A549 (cell line): ENCODE data around the gene SLC24A1. TPM values are rescaled to one million over a fixed set of nuclear protein-coding genes. Genes with fewer than 3 reads are reported as not detected.
A peak's percentile ranks its signal among the peaks of the same experiment; 100 is the strongest.

Experiments used
- ATAC-seq, 2 experiments: fragments of 200-7000 bp in 1 of 2; fragments of >200 bp in 1 of 2; cut with Nextera tagmentation in 1 of 2; cut with Tn5 transposase in 1 of 2; 3 replicates each; pipeline versions ENCODE4 v1.8.0 to v1.9.1; 2018 to 2020; ENCODE audit warnings: mild to moderate bottlenecking in 1 of 2, moderate library complexity in 1 of 2
- CTCF ChIA-PET: fragments of 300-600 bp; sonication (Branson Sonifier 250); formaldehyde crosslinking; extraction: SDS; loops from one replicate; lab custom pipeline; 2021; ENCODE audit warnings: antibody characterized with exemption, inconsistent platforms; lab: Yijun Ruan, JAX
- POLR2A ChIA-PET: fragments of 350-600 bp; formaldehyde crosslinking; extraction: SDS; loops from one replicate; lab custom pipeline; 2021; ENCODE audit warnings: antibody characterized with exemption, inconsistent platforms; lab: Yijun Ruan, JAX
- DNase-seq, 2 experiments: peaks; one replicate each; pipeline versions ENCODE4 v3.0.0 to v3.0.0-alpha.2; 2011 to 2016; ENCODE audit warnings: low read depth in 1 of 2, low spot score in 1 of 2
- FAIRE-seq: peaks from 2 replicates; lab custom pipeline; 2011; peaks lifted over from hg19 to GRCh38; lab: Jason Lieb, UNC
- H3K27ac ChIP-seq, 2 experiments: fragments of >200 bp; sonication (Bioruptor Twin); formaldehyde crosslinking; 3 replicates each; pipeline ENCODE4 v1.5.1; 2016 to 2017
- H3K4me1 ChIP-seq: fragments of >200 bp; sonication (Bioruptor Twin); formaldehyde crosslinking; 3 replicates; pipeline ENCODE4 v1.6.1; 2016
- H3K4me2 ChIP-seq: fragments of >200 bp; sonication (Bioruptor Twin); formaldehyde crosslinking; 3 replicates; pipeline ENCODE4 v1.6.1; 2016
- H3K4me3 ChIP-seq: fragments of >200 bp; sonication (Bioruptor Twin); formaldehyde crosslinking; 3 replicates; pipeline ENCODE4 v1.5.1; 2016
- H3K9me3 ChIP-seq: fragments of >200 bp; sonication (Bioruptor Twin); formaldehyde crosslinking; 3 replicates; pipeline ENCODE4 v1.6.1; 2016
- CBX2 ChIP-seq: fragments of 200-600 bp; sonication (generic); IDR thresholded peaks from 2 replicates; pipeline ENCODE4 v1.6.1; 2016; ENCODE audit warnings: low read depth, mild to moderate bottlenecking, borderline replicate concordance
- CEBPB ChIP-seq, 2 experiments: fragments of >200 bp in 1 of 2; sonication (Bioruptor Twin) in 1 of 2; formaldehyde crosslinking in 1 of 2; IDR thresholded peaks; 2 replicates each; pipeline ENCODE4 v1.6.1; 2012 to 2016
- EHMT2 ChIP-seq: fragments of 200-600 bp; sonication (generic); IDR thresholded peaks from 2 replicates; pipeline ENCODE4 v1.6.1; 2016; ENCODE audit warnings: antibody characterized with exemption, low read depth, mild to moderate bottlenecking, moderate library complexity
- ELK1 ChIP-seq: fragments of 150-350 bp; IDR thresholded peaks from 2 replicates; pipeline ENCODE4 v1.6.1; 2014; ENCODE audit warnings: low read depth, mild to moderate bottlenecking, low read length
- EP300 ChIP-seq, 2 experiments: fragments of >200 bp; sonication (Bioruptor Twin); formaldehyde crosslinking; IDR thresholded peaks; 2 replicates in 1 of 2; 3 replicates in 1 of 2; pipeline ENCODE4 v1.6.1; 2016 to 2017
- ESRRA ChIP-seq: fragments of 150-350 bp; IDR thresholded peaks from 2 replicates; pipeline ENCODE4 v1.6.1; 2014; ENCODE audit warnings: mild to moderate bottlenecking, low read length, borderline replicate concordance
- FOXS1 ChIP-seq: fragments of 250-450 bp; sonication (Bioruptor Pico); IDR thresholded peaks from 2 replicates; pipeline ENCODE4 v1.5.0; 2020; ENCODE audit warnings: mild to moderate bottlenecking, moderate library complexity
- HDAC2 ChIP-seq: fragments of 200-600 bp; sonication (generic); IDR thresholded peaks from 2 replicates; pipeline ENCODE4 v1.6.1; 2016
- HEYL ChIP-seq: fragments of 250-450 bp; sonication (Bioruptor Pico); IDR thresholded peaks from 2 replicates; pipeline ENCODE4 v1.8.0; 2021; ENCODE audit warnings: mild to moderate bottlenecking, moderate library complexity
- HMGXB4 ChIP-seq: fragments of 250-450 bp; sonication (Bioruptor Pico); IDR thresholded peaks from 2 replicates; pipeline ENCODE4 v1.5.0; 2021; ENCODE audit warnings: mild to moderate bottlenecking, moderate library complexity, borderline replicate concordance
- JUN ChIP-seq, 2 experiments: fragments of >200 bp; sonication (Bioruptor Twin); formaldehyde crosslinking; IDR thresholded peaks; 2 replicates in 1 of 2; 3 replicates in 1 of 2; pipeline ENCODE4 v1.6.1; 2016 to 2017
- MAFK ChIP-seq: fragments of 450-650 bp; IDR thresholded peaks from 2 replicates; pipeline ENCODE4 v1.6.1; 2014; ENCODE audit not compliant: partially characterized antibody
- MYC ChIP-seq: IDR thresholded peaks from 2 replicates; pipeline ENCODE4 v1.6.1; 2012; ENCODE audit warnings: mild to moderate bottlenecking, inconsistent platforms, low read length, improper control_type of control experiment, borderline replicate concordance
- RAD21 ChIP-seq, 2 experiments: fragments of >200 bp in 1 of 2; sonication (Bioruptor Twin) in 1 of 2; formaldehyde crosslinking in 1 of 2; IDR thresholded peaks in 1 of 2; conservative IDR thresholded peaks in 1 of 2; 2 replicates in 1 of 2; 3 replicates in 1 of 2; pipeline ENCODE4 v1.6.1; 2012 to 2018; ENCODE audit warnings: inconsistent platforms in 1 of 2
- RARB ChIP-seq: fragments of 250-450 bp; sonication (Bioruptor Pico); IDR thresholded peaks from 2 replicates; pipeline ENCODE4 v1.8.0; 2021; ENCODE audit warnings: mild to moderate bottlenecking, moderate library complexity
- RFX5 ChIP-seq: fragments of 450-650 bp; IDR thresholded peaks from 2 replicates; pipeline ENCODE4 v1.7.1; 2014; ENCODE audit warnings: antibody characterized with exemption, mild to moderate bottlenecking, moderate library complexity
- ZNF302 ChIP-seq: fragments of 250-450 bp; sonication (Bioruptor Pico); IDR thresholded peaks from 2 replicates; pipeline ENCODE4 v1.9.0; 2021; ENCODE audit warnings: inconsistent platforms, mild to moderate bottlenecking, moderate library complexity
- WGBS: methylation state at CpG from one replicate; pipeline ENCODE4 v1.1.6; 2017; ENCODE audit errors: missing lambda C conversion rate; 5-methylcytosine and 5-hydroxymethylcytosine counted together
- polyA plus RNA-seq, 4 experiments: library from polyadenylated mRNA; depleted of rRNA in 3 of 4; stranded (reverse); fragments of >200 nt; fragmentation: RNase III in 1 of 4; extraction: RNeasy Plus Mini Kit Qiagen cat#74134 plus additional on column Dnase treatment in 1 of 4; gene quantifications; 2 replicates in 3 of 4; 3 replicates in 1 of 4; pipeline ENCODE4 v1.2.3, GENCODE V29; 2011 to 2017

Gene SLC24A1
- polyA plus RNA-seq, 2 of the 4 experiments (the other 2 are of a cell fraction): 6.4 to 7.0 TPM

- H3K4me3 ChIP-seq: no peak overlapping the region
- no peak for TF ChIP-seq RAD21 (conservative IDR thresholded peaks at IDR 0.05 in 1 of 2, IDR thresholded peaks at IDR 0.05 in 1 of 2)
- no peak for TF ChIP-seq MAFK
- TF ChIP-seq ELK1: no peak
- TF ChIP-seq HMGXB4 (CRISPR knock-in tag): no peak
- TF ChIP-seq CEBPB (IDR thresholded peaks at IDR 0.05): no peak
- ChIA-PET CTCF (interaction anchor here (0.9 to 21.1 kb wide), 3 partner anchors 10 to 181 kb away, joined by 3 to 229 read pairs (median 4); no protein-coding TSS in a partner anchor), POLR2A (no interaction called here)
- H3K27ac ChIP-seq: no peak overlapping the region
- no peak for DNase-seq
- no peaks in the 10 kb centered on the region for H3K9me3 ChIP-seq
- no peak for FAIRE-seq
- WGBS: 87% methylated on average over 11 of the region's 11 CpGs
- H3K4me1 ChIP-seq: 0 out of 3 replicates have a peak, but pooled peaks cover 3% of the 10 kb centered on the region
- ATAC-seq: 0 out of 6 replicates have a peak, but pooled peaks of 1 of the 2 experiments have one; percentile 26
- H3K4me2 ChIP-seq: no peak overlapping the region
Observed at GRCh38 chr15:65651831-65652749, 30.4 kb downstream of the SLC24A1 start.

- ATAC-seq: no peak
- FAIRE-seq: no peak
- ChIA-PET POLR2A (interaction anchor here (1.0 kb wide), 1 partner anchor 216 kb away, joined by 3 read pairs; the partner anchor contains the start of gene RAB11A), CTCF (interaction anchor here (0.6 to 21.1 kb wide), 8 partner anchors 11 to 707 kb away, joined by 3 to 229 read pairs (median 4); no protein-coding TSS in a partner anchor)
- Histone ChIP-seq H3K27ac (no peak overlapping the region), H3K9me3 (no peaks in the 10 kb centered on the region), H3K4me3 (no peak overlapping the region), H3K4me2 (no peak overlapping the region), H3K4me1 (0 out of 3 replicates have a peak, but pooled peaks cover 3% of the 10 kb centered on the region)
- DNase-seq: no peak
- TF ChIP-seq JUN (IDR thresholded peaks at IDR 0.05) (no peak), HDAC2 (no peak), EHMT2 (no peak), EP300 (IDR thresholded peaks at IDR 0.05) (no peak), HEYL (no peak), ESRRA (no peak), RFX5 (no peak), RARB (CRISPR knock-in tag) (no peak), ZNF302 (CRISPR knock-in tag) (no peak), MYC (no peak), FOXS1 (no peak)
- TF ChIP-seq, all 56 proteins: peak for 0
Observed at GRCh38 chr15:65653341-65653740, 31.6 kb downstream of the SLC24A1 start.

GRCh38 chr15:65653801-65654521, 32.2 kb downstream of the SLC24A1 start:
- Histone ChIP-seq H3K4me1 (0 out of 3 replicates have a peak, but pooled peaks cover 3% of the 10 kb centered on the region), H3K9me3 (no peaks in the 10 kb centered on the region), H3K4me2 (no peak overlapping the region), H3K4me3 (no peak overlapping the region), H3K27ac (no peak overlapping the region)
- DNase-seq (no peak), ATAC-seq (no peak), FAIRE-seq (no peak)
- TF ChIP-seq CBX2: no peak
- ChIA-PET POLR2A (interaction anchor here (1.0 kb wide), 1 partner anchor 215 kb away, joined by 3 read pairs; the partner anchor contains the start of gene RAB11A), CTCF (interaction anchor here (0.6 to 21.1 kb wide), 9 partner anchors 12 to 707 kb away, joined by 3 to 229 read pairs (median 3); no protein-coding TSS in a partner anchor)
- WGBS: 83% methylated on average over 5 of the region's 5 CpGs
